DND-41 (cell line): ENCODE measurements around the gene VTI1A.

Experiments used
- ATAC-seq: fragments of 200-7000 bp; cut with Tn5 transposase; 3 replicates; pipeline ENCODE4 v1.9.1; 2021; ENCODE audit warnings: low read depth; ENCODE audit not compliant: insufficient read depth
- DNase-seq: peaks from one replicate; pipeline ENCODE4 v3.0.0-alpha.2; 2020
- H2AFZ ChIP-seq: 2 replicates; pipeline ENCODE4 v1.6.0; 2012; ENCODE audit warnings: low read depth, low read length
- H3K27ac ChIP-seq: 2 replicates; pipeline ENCODE4 v1.5.1; 2012; ENCODE audit warnings: low read length, inconsistent platforms
- H3K27me3 ChIP-seq: fragments of 200-600 bp; sonication (generic); 2 replicates; pipeline ENCODE4 v1.6.0; 2012; ENCODE audit warnings: low read length, mild to moderate bottlenecking, inconsistent platforms; ENCODE audit not compliant: insufficient read depth, poor library complexity
- H3K36me3 ChIP-seq: 2 replicates; pipeline ENCODE4 v1.5.1; 2012; ENCODE audit warnings: low read length, inconsistent platforms; ENCODE audit not compliant: insufficient read depth
- H3K4me1 ChIP-seq: 2 replicates; pipeline ENCODE4 v1.5.1; 2012; ENCODE audit warnings: mild to moderate bottlenecking, low read length; ENCODE audit not compliant: insufficient read depth
- H3K4me2 ChIP-seq: 2 replicates; pipeline ENCODE4 v1.6.0; 2012; ENCODE audit warnings: mild to moderate bottlenecking, moderate library complexity, low read length, inconsistent platforms; ENCODE audit not compliant: insufficient read depth
- H3K4me3 ChIP-seq, 2 experiments: fragments of 200-600 bp in 1 of 2; shearing (Covaris generic) in 1 of 2; 2 replicates each; pipeline ENCODE4 v1.5.1; 2012 to 2016; ENCODE audit warnings: inconsistent platforms in 2 of 2, low read length in 2 of 2, mild to moderate bottlenecking in 2 of 2, low read depth in 1 of 2, moderate library complexity in 1 of 2
- H3K79me2 ChIP-seq: 2 replicates; pipeline ENCODE4 v1.6.0; 2012; ENCODE audit warnings: low read length, inconsistent platforms; ENCODE audit not compliant: insufficient read depth
- H3K9ac ChIP-seq: 2 replicates; pipeline ENCODE4 v1.6.0; 2012; ENCODE audit warnings: low read depth, mild to moderate bottlenecking, inconsistent platforms, low read length, moderate library complexity
- H3K9me3 ChIP-seq: 2 replicates; pipeline ENCODE4 v1.5.1; 2012; ENCODE audit warnings: low read length, moderate library complexity, mild to moderate bottlenecking, inconsistent platforms; ENCODE audit not compliant: insufficient read depth, severe bottlenecking
- H4K20me1 ChIP-seq: 2 replicates; pipeline ENCODE4 v1.6.0; 2012; ENCODE audit warnings: low read length; ENCODE audit not compliant: insufficient read depth
- CTCF ChIP-seq: IDR thresholded peaks from 2 replicates; pipeline ENCODE4 v1.5.1; 2012; ENCODE audit warnings: borderline replicate concordance, low read length, moderate library complexity, mild to moderate bottlenecking; ENCODE audit not compliant: poor library complexity, severe bottlenecking; ENCODE audit errors: extremely low read depth
- EZH2 ChIP-seq: IDR thresholded peaks from 3 replicates; pipeline ENCODE4 v1.6.1; 2012; ENCODE audit warnings: borderline replicate concordance, low read depth, mild to moderate bottlenecking, moderate library complexity, low read length, inconsistent platforms; ENCODE audit not compliant: severe bottlenecking

VTI1A gene

GRCh38 chr10:112710528-112710927 lies 263.5 kb downstream of the VTI1A start:
- Histone ChIP-seq H3K4me2 (no peak overlapping the region), H4K20me1 (no peaks in the 10 kb centered on the region), H3K4me1 (no peaks in the 10 kb centered on the region), H2AFZ (no peak overlapping the region), H3K9me3 (no peaks in the 10 kb centered on the region), H3K36me3 (no peaks in the 10 kb centered on the region), H3K27ac (no peak overlapping the region), H3K9ac (no peak overlapping the region), H3K79me2 (no peaks in the 10 kb centered on the region), H3K27me3 (no peaks in the 10 kb centered on the region), H3K4me3 (no peak overlapping the region)
- DNase-seq = no peak
- no peak for ATAC-seq
- no peak for TF ChIP-seq EZH2
- TF ChIP-seq CTCF = no peak

GRCh38 chr10:112711366-112711765 lies 264.4 kb downstream of the VTI1A start:
- Histone ChIP-seq H3K4me1 (no peaks in the 10 kb centered on the region), H3K36me3 (no peaks in the 10 kb centered on the region), H3K9me3 (no peaks in the 10 kb centered on the region), H3K79me2 (no peaks in the 10 kb centered on the region), H2AFZ (no peak overlapping the region), H3K9ac (no peak overlapping the region), H3K27ac (no peak overlapping the region), H3K27me3 (no peaks in the 10 kb centered on the region), H3K4me3 (no peak overlapping the region), H4K20me1 (no peaks in the 10 kb centered on the region), H3K4me2 (no peak overlapping the region)
- TF ChIP-seq CTCF = no peak
- no peak for TF ChIP-seq EZH2
- no peak for ATAC-seq
- no peak for DNase-seq

GRCh38 chr10:112712536-112712935 lies 265.5 kb downstream of the VTI1A start:
- no peak for DNase-seq

More at GRCh38 chr10:112712536-112712935, 265.5 kb downstream of the VTI1A start:
- H3K4me1 ChIP-seq = no peaks in the 10 kb centered on the region
- no peaks in the 10 kb centered on the region for H4K20me1 ChIP-seq
- H3K4me2 ChIP-seq = no peak overlapping the region
- H3K4me3 ChIP-seq = no peak overlapping the region
- H3K79me2 ChIP-seq = no peaks in the 10 kb centered on the region
- no peak for ATAC-seq
- H2AFZ ChIP-seq = no peak overlapping the region
- no peak overlapping the region for H3K27ac ChIP-seq
- no peaks in the 10 kb centered on the region for H3K9me3 ChIP-seq
- no peaks in the 10 kb centered on the region for H3K27me3 ChIP-seq
- no peak overlapping the region for H3K9ac ChIP-seq
- H3K36me3 ChIP-seq = no peaks in the 10 kb centered on the region
- TF ChIP-seq EZH2 (no peak), CTCF (no peak)
